Liver (tissue), 3 donors: ENCODE measurements around the gene KCTD2.

Experiments used
- ATF3 ChIP-seq: IDR thresholded peaks from 2 replicates; pipeline ENCODE4 v1.6.1; 2016; ENCODE audit warnings: antibody characterized with exemption
- CTCF ChIP-seq: fragments of 150-350 bp; IDR thresholded peaks from 2 replicates; pipeline ENCODE4 v1.5.1; 2017; ENCODE audit warnings: improper control_type of control experiment, low read depth, low read length; ENCODE audit not compliant: missing input control
- EGR1 ChIP-seq, 2 donors: IDR thresholded peaks; 2 replicates each; pipeline ENCODE4 v1.6.1; 2016 to 2018; ENCODE audit warnings: antibody characterized with exemption in 2 of 2, low read depth in 2 of 2
- FOXA1 ChIP-seq: IDR thresholded peaks from 2 replicates; pipeline ENCODE4 v1.6.1; 2016; ENCODE audit warnings: antibody characterized with exemption
- HNF4A ChIP-seq, 2 donors: conservative IDR thresholded peaks; 2 replicates each; pipeline ENCODE4 v1.6.1; 2016; ENCODE audit warnings: antibody characterized with exemption in 2 of 2, mild to moderate bottlenecking in 2 of 2
- JUND ChIP-seq, 2 donors: IDR thresholded peaks; 2 replicates each; pipeline ENCODE4 v1.6.1; 2016; ENCODE audit warnings: antibody characterized with exemption in 2 of 2
- MAX ChIP-seq: IDR thresholded peaks from 2 replicates; pipeline ENCODE4 v1.6.1; 2016; ENCODE audit warnings: antibody characterized with exemption
- RAD21 ChIP-seq, 2 donors: IDR thresholded peaks; 2 replicates each; pipeline ENCODE4 v1.6.1; 2016; ENCODE audit warnings: antibody characterized with exemption in 2 of 2, mild to moderate bottlenecking in 2 of 2
- SP1 ChIP-seq: IDR thresholded peaks from 2 replicates; pipeline ENCODE4 v1.6.1; 2018; ENCODE audit warnings: antibody characterized with exemption, mild to moderate bottlenecking
- TAF1 ChIP-seq: conservative IDR thresholded peaks from 2 replicates; pipeline ENCODE4 v1.6.1; 2016; ENCODE audit warnings: antibody characterized with exemption, mild to moderate bottlenecking
- ZBTB33 ChIP-seq: IDR thresholded peaks from 2 replicates; pipeline ENCODE4 v1.6.1; 2016; ENCODE audit warnings: antibody characterized with exemption
- donor health status: healthy.
- donor health status: healthy.

GRCh38 chr17:75078284-75079022 lies 31.4 kb downstream of the KCTD2 start:
- TF ChIP-seq CTCF (no peak), ZBTB33 (no peak), HNF4A (conservative IDR thresholded peaks at IDR 0.05) (no peak), ATF3 (no peak), MAX (no peak), TAF1 (no peak), EGR1 (IDR thresholded peaks at IDR 0.05; ENCODE audit: low read depth in 2 of 2) (no peak), FOXA1 (no peak), SP1 (no peak), JUND (IDR thresholded peaks at IDR 0.05) (no peak), RAD21 (IDR thresholded peaks at IDR 0.05) (no peak)
